ENCODE data around the gene GLB1L3. TPM values are rescaled to one million over a fixed set of nuclear protein-coding genes. Genes with fewer than 3 reads are reported as not detected.

GLB1L3 gene
- total RNA-seq, 1 experiment from 2014 or later, result not detected

Other genes starting within 250 kb of the GLB1L3 start
- gene JAM3, start 207.3 kb upstream of the GLB1L3 start, total RNA-seq (2014; rRNA removed; shearing (Covaris generic)), result 35.9 and 41.8 TPM in 2 replicates
- gene NCAPD3, start 52.4 kb upstream of the GLB1L3 start, total RNA-seq (2014; rRNA removed; shearing (Covaris generic)), result 35.4 and 49.5 TPM in 2 replicates
- gene VPS26B, start 51.7 kb upstream of the GLB1L3 start, total RNA-seq (2014; rRNA removed; shearing (Covaris generic)), result 46.1 and 56.2 TPM in 2 replicates
- gene THYN1, start 23.0 kb upstream of the GLB1L3 start, total RNA-seq (2014; rRNA removed; shearing (Covaris generic)), result 111 and 116 TPM in 2 replicates
- 54.8 and 58.8 TPM in 2 replicates for gene ACAD8, start 22.8 kb upstream of the GLB1L3 start, total RNA-seq (2014; rRNA removed; shearing (Covaris generic))
- 9.8 and 13.0 TPM in 2 replicates for gene GLB1L2, start 55.6 kb downstream of the GLB1L3 start, total RNA-seq (2014; rRNA removed; shearing (Covaris generic))
- not detected in 2 replicates for gene B3GAT1, start 135.9 kb downstream of the GLB1L3 start, total RNA-seq (2014; rRNA removed; shearing (Covaris generic))

Data from G401 (cell line).